AG04449 (cell line): ENCODE results near the gene ECPAS.

Experiments used
- CTCF ChIA-PET: fragments of 350-600 bp; formaldehyde crosslinking; extraction: SDS; loops from one replicate; lab custom pipeline; 2021; ENCODE audit warnings: antibody characterized with exemption; lab: Yijun Ruan, JAX
- POLR2A ChIA-PET: fragments of 400-600, 350-600 bp; formaldehyde crosslinking; extraction: SDS; loops from one replicate; lab custom pipeline; 2020; ENCODE audit warnings: antibody characterized with exemption, inconsistent platforms; lab: Yijun Ruan, JAX
- DNase-seq: peaks from one replicate; pipeline ENCODE4 v3.0.0-alpha.2; 2010; ENCODE audit warnings: low read depth, low spot score
- H3K4me3 ChIP-seq: 2 replicates; pipeline ENCODE4 v1.5.1; 2011; ENCODE audit warnings: low read depth, mild to moderate bottlenecking, control low read depth, low read length
- CTCF ChIP-seq: IDR thresholded peaks from one replicate; pipeline ENCODE4 v1.5.1; 2011; ENCODE audit warnings: mild to moderate bottlenecking, moderate library complexity, low read length, control low read depth, inconsistent platforms; ENCODE audit not compliant: insufficient read depth; ENCODE audit errors: missing control alignments

Gene ECPAS

GRCh38 chr9:111477677-111478076 lies 6.5 kb downstream of the ECPAS start:
- no peak overlapping the region for H3K4me3 ChIP-seq
- DNase-seq: no peak
- ChIA-PET POLR2A (no interaction called here), CTCF (no interaction called here)
- no peak for TF ChIP-seq CTCF

- POLR2A ChIA-PET: no interaction called here
- H3K4me3 ChIP-seq: no peak overlapping the region
- no peak for DNase-seq
- no peak for TF ChIP-seq CTCF
- CTCF ChIA-PET: no interaction called here
These were observed 9.0 kb downstream of the ECPAS start for GRCh38 chr9:111475195-111475594.

GRCh38 chr9:111474385-111474784 lies 9.8 kb downstream of the ECPAS start:
- no peak for DNase-seq
- no peak overlapping the region for H3K4me3 ChIP-seq
- TF ChIP-seq CTCF: no peak
- CTCF ChIA-PET: no interaction called here
- POLR2A ChIA-PET: no interaction called here

- DNase-seq: no peak
- ChIA-PET POLR2A (no interaction called here), CTCF (interaction anchor here (0.9 to 1.2 kb wide), 2 partner anchors 8 to 9 kb away, joined by 3 to 5 read pairs; no protein-coding TSS in a partner anchor)
- TF ChIP-seq CTCF: no peak
- H3K4me3 ChIP-seq: no peak overlapping the region
These were observed 16.3 kb downstream of the ECPAS start for GRCh38 chr9:111467778-111468367.

- POLR2A ChIA-PET: interaction anchor here (0.7 kb wide), 1 partner anchor 13 kb away, joined by 7 read pairs; no protein-coding TSS in a partner anchor
- CTCF ChIA-PET: no interaction called here
- no peak for DNase-seq
- no peak for TF ChIP-seq CTCF
- H3K4me3 ChIP-seq: no peak overlapping the region
These were observed 21.1 kb downstream of the ECPAS start for GRCh38 chr9:111463048-111463447.

GRCh38 chr9:111458139-111459009 lies 25.8 kb downstream of the ECPAS start:
- TF ChIP-seq CTCF: no peak
- POLR2A ChIA-PET: no interaction called here
- CTCF ChIA-PET: interaction anchor here (0.9 to 1.3 kb wide), 3 partner anchors 8 to 25 kb away, joined by 3 to 4 read pairs (median 3); no protein-coding TSS in a partner anchor
- no peak overlapping the region for H3K4me3 ChIP-seq
- DNase-seq: no peak
